Measurements from ENCODE around the gene SHBG.

The SHBG gene

DNA sequence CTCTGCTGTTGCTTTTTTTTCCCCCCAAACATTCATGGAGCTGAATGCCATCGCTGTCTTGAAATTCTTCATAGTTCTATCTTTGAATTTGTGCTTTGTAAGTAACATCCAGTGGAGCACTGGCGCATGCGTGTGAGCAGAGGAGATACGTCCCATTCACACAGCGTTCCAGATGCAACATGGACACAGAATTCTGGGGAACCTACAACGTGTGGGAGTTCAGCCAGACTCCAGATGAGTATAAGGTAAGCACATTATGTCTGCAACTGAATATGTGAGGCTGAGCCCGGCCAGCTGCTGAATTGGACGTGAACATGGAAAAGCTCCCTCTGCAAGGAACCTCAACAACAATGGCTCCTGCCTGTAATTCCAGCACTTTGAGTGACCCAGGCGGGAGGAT lies 16.5 kb downstream of the SHBG start:
- DNase-seq (ENCODE audit: low read depth in 2 of 2): no peak

GRCh38 chr17:7647018-7647417 lies 17.1 kb downstream of the SHBG start:
- DNase-seq (ENCODE audit: low read depth in 2 of 2): no peak

GRCh38 chr17:7650509-7651096 lies 20.7 kb downstream of the SHBG start, which contains the start of gene ATP1B2:
Gene ATP1B2, plus strand, starts transcription at chr17:7650926. Its CDS starts 593 bp downstream, at chr17:7651519.
- DNase-seq (ENCODE audit: low read depth in 2 of 2): peak; percentile 41 to 56

GRCh38 chr17:7651097-7651664 lies 21.2 kb downstream of the SHBG start:
- DNase-seq (ENCODE audit: low read depth in 2 of 2): no peak

DNA sequence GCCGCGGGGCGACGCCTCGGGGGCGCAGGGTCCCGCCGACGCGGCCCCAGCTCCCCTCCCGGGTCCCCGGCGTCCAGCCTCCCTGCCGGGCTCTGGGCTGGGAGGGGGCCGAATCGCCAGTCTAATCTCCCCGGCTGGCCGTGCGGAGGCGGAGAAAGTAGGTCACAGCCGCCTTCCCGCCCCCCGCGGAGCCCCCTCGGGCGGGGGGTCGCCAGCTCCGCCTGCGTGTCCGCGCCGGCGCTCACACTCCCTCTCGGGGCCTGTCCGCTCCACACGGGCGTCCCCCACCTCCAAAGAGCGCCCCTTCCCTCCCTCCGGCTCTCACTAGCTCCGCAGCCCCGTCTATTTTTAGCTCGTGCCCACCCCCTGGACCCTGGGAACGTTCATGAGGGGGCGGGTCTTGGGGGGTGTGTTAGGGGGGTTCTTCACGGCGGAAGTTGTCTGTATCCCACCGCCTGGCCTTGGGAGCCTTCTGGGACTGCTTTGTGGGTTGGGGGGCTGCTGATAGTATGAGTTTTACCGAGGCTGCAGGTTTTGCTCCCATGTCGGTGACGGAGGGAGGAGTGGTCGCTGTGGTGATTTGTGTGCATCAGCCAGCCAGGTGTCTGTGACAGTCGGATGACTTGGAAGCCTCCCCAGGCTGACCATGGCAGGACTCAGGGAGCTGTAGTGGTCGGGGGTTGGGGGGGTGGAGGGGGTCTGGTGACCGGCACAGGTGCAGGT lies 21.9 kb downstream of the SHBG start:
- DNase-seq (ENCODE audit: low read depth in 2 of 2): no peak

DNA sequence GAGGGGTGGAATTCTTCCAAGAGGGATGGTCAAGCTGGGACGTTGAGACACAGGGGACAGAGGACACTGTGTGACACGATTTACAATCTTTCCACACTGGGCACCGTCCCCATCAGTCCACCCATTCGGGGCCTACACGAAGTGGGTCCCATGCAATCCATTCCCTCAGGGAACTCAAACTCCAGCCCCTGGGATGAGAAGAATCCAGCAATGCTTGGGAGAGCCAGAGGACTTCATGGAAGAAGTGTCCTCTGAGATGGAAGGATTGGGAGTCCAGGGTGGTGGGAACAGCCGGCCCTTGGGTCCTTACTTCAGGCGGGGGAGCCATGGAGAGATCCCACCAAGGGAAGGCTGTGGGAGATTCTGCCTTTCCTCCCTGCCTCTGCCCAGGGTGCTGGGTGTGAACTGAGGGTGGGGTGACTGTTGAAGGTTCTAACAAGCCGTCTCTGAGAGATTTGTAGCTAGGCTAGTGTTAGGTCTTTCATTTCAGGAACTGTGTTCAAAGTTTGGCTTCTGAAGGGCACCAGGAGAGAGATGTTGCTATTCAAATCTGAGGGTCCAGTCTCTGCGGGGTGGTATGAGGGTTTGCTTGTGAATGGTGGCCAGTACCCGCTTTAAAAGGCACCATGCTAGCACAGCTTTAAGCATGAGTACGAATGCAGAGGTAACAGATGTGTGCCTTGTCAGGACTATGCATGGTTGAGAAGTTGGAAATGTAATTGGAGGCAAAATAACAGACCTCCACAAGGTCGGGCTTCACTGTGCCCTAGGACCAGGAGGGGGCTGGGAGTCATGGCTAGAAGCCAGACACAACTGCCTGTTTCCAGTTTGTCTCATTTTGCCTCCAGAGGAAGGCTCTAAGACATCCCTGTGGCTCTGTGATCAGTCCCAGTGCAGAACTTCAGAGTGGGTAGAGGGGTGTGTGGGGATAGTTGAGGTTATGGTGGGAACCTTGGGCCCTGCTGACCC lies 22.7 kb downstream of the SHBG start:
- no peak for DNase-seq (ENCODE audit: low read depth in 2 of 2)

DNA sequence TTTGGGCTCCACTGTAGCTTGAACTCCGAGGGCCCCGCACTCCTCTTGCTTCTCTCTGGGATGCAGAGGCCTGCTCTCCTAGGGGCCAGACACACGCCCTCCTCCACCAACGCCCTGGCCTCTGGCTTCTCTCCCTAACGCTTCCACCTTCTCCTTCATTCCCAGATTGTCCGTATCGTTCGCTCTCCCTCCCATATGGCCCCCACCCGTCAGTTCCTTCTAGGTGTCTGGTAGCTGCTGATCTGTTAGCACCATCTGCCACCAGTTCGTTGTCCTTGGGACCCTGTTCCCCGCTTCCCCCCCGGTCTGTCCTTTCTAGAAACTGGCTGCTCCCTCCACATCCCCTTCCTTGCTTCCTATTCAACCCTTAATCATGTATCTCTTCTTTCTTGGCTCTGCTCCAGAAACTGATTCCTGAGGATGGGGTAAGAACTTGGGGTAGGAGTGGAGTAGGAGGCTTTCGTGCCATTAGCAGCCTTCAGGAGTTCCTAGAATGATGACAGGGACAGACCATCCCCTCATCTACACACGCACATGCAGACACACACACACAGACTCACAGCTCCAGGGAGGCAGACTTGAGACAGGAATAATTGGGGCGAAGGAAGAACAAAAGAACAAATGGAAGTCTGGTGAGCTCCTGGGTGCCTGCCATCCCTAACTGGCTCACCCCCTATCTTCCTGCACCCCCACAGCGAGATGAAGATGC lies 25.1 kb downstream of the SHBG start:
- DNase-seq (ENCODE audit: low read depth in 2 of 2): no peak

DNA sequence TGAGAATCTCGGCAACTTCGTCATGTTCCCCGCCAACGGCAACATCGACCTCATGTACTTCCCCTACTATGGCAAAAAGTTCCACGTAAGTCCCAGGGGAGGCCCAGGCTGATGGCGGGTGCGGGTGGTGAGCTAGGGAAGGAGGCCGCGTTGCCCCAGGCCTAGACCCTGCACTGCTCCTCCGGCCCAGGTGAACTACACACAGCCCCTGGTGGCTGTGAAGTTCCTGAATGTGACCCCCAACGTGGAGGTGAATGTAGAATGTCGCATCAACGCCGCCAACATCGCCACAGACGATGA lies 25.6 kb downstream of the SHBG start:
- DNase-seq (ENCODE audit: low read depth in 2 of 2): no peak

DNA sequence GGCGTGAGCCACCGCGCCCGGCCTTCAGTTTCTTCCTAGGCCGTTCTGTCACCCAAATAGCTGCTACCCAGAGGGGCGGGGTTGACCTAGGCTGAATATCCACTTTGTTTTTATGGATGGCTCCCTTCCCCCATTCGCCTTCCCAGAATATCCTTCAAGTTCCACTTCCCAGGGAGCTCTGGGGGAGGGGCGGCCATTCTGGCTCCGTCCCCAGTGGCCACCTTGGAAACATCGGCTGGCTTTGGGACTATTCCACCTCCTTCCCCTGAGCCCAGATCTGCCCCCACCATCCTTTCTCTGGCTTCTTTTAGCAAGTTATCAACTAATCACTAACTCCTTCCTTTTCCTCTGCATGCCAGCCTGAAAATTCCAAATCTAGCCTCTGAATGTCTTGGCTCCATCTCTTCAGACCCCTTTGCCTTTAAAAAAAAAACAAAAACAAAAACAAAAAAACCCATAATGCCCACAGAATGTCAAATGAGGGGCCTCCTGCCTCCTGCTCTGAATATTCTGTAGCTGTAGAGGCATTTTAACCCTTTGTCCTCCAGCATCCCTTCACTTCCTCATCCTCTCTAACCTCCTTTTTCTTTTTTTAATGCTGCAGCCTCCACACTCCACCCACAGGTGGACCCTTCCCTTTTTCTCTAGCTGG lies 27.1 kb downstream of the SHBG start:
- DNase-seq (ENCODE audit: low read depth in 2 of 2): no peak

DNA sequence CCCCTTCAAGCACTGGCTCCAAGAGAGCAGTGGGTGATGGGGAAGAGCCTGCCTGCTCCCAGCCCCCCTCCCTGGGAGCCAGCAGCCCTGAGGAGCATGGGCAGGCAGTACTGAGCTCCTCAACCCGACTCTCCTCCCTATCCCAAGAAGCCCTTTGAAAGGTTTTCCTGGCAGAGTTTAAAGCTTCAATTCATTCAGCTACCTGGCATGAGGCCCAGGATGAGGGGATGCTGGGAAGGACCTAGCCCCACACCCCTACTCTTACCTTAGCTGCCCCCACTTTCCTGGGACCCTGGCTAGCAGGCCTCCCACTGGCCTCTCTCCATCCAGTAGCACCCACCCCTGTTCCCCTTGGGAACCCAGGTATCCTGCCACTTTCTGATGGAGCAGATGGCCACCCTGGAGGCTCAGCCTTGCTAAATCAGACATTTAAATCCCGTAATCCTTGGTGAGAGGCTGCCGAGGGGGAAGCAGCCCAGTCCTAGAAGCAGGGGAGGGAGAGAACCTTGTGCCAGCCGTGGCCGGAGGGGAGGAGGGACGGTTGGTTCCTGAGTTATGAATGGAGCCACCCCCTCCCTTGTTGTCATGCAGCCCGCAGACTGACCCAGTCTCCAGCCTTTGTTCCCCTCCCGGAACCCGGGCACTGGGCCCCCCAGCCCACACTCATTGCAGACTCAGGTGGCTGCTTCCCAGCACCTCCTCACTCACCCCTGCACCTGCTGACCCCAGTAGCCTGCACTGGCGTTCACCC lies 37.9 kb downstream of the SHBG start:
- no peak for DNase-seq (ENCODE audit: low read depth in 2 of 2)

DNA sequence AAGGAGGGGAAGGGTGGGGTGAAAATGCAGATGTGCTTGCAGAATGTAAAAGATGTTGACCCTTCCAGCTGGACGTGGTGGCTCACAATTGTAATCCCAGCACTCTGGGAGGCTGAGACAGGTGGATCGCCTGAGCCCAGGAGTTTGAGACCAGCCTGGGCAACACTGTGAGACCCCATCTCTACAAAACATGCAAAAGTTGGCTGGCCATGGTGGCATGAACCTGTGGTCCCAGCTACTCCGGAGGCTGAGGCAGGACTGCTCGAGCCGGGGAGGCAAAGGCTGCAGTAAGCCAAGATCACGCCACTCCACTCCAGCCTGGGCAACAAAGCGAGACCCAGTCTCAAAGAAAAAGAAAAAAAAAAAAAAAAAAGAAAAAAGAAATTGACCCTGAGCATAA lies 38.5 kb downstream of the SHBG start:
- no peak for DNase-seq (ENCODE audit: low read depth in 2 of 2)

DNA sequence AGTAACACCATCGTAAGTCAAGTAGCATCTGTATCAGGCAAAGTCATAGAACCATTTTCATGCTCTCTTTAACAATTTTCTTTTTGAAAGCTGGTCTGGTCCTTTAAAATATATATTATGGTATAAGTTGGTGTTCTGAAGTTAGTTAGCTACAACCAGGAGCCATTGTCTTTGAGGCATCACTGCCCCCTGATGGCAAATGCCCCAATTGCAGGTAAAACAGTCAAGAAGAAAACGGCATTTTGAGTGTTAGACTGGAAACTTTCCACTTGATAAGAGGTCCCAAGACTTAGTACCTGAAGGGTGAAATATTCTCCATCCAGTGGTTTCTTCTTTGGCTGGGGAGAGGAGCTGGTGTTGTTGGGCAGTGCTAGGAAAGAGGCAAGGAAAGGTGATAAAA lies 43.3 kb downstream of the SHBG start:
- DNase-seq (ENCODE audit: low read depth in 2 of 2): peak in 1 of 2 donors; percentile 44

DNA sequence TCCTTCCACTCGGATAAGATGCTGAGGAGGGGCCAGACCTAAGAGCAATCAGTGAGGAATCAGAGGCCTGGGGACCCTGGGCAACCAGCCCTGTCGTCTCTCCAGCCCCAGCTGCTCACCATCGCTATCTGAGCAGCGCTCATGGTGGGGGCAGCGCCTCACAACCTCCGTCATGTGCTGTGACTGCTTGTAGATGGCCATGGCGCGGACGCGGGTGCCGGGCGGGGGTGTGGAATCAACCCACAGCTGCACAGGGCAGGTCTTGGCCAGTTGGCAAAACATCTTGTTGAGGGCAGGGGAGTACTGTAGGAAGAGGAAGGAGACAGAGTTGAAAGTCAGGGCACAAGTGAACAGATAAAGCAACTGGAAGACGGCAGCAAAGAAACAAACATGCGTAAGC lies 45.0 kb downstream of the SHBG start:
- DNase-seq (ENCODE audit: low read depth in 2 of 2): no peak

DNA sequence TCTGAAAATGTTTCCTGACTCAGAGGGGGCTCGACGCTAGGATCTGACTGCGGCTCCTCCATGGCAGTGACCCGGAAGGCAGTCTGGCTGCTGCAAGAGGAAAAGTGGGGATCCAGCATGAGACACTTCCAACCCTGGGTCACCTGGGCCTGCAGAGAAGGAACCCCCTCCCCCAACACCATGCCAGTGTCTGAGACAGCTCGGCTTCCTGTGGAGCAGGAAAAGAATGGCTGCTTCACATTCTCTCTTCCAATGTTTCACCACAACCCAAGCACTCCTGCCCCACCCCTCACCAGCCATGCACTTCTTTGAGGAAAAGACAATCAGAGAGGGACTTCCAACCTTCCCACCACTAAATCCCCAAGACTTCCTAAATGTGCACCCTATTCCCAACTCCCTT lies 46.6 kb downstream of the SHBG start:
- DNase-seq (ENCODE audit: low read depth in 2 of 2): no peak

- DNase-seq (ENCODE audit: low read depth in 2 of 2): no peak
These were observed 47.6 kb downstream of the SHBG start for GRCh38 chr17:7677388-7678067.
